Mammary epithelial cell (primary cell): ENCODE results near the gene FGD6.

ENCODE experiments used
- EZH2 ChIP-seq: IDR thresholded peaks from 2 replicates; pipeline ENCODE4 v1.6.1; 2012; ENCODE audit warnings: low read length, inconsistent platforms, borderline replicate concordance
- TF ChIP-seq, protein P1 (sequence below), 2 donors: IDR thresholded peaks in 1 of 2; conservative IDR thresholded peaks in 1 of 2; 2 replicates each; pipeline ENCODE4 v1.5.1; 2011 to 2012; ENCODE audit warnings: inconsistent platforms in 2 of 2, low read length in 2 of 2, mild to moderate bottlenecking in 2 of 2, control low read depth in 1 of 2, low read depth in 1 of 2; ENCODE audit not compliant: insufficient read depth in 1 of 2; ENCODE audit errors: extremely low read depth in 1 of 2

DNA sequence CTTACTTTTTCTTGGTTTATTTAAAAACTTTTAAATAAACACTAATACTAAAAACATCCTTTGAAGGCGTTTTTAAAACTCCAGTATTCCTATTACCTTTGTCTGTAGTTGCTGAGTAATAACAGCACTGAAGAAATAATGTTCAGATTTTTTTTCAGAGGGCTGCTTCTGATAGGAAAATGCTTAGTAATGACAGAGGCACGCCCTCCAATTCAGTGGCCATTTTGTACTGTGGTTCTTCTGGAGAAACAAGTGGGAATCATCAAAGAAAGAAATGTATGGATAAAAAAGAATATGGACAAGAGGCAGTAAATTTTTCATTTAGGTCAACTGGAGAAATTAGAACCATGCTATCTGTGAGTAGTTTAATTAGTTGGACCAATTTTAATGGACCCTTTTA, 13.9 kb upstream of the FGD6 start:
- TF ChIP-seq, protein P1, sequence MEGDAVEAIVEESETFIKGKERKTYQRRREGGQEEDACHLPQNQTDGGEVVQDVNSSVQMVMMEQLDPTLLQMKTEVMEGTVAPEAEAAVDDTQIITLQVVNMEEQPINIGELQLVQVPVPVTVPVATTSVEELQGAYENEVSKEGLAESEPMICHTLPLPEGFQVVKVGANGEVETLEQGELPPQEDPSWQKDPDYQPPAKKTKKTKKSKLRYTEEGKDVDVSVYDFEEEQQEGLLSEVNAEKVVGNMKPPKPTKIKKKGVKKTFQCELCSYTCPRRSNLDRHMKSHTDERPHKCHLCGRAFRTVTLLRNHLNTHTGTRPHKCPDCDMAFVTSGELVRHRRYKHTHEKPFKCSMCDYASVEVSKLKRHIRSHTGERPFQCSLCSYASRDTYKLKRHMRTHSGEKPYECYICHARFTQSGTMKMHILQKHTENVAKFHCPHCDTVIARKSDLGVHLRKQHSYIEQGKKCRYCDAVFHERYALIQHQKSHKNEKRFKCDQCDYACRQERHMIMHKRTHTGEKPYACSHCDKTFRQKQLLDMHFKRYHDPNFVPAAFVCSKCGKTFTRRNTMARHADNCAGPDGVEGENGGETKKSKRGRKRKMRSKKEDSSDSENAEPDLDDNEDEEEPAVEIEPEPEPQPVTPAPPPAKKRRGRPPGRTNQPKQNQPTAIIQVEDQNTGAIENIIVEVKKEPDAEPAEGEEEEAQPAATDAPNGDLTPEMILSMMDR (conservative IDR thresholded peaks at IDR 0.05 in 1 of 2, IDR thresholded peaks at IDR 0.05 in 1 of 2; ENCODE audit: extremely low read depth in 1 of 2, insufficient read depth in 1 of 2, low read depth in 1 of 2, low read length in 2 of 2), result no peak
- TF ChIP-seq EZH2, result no peak
